SK-N-MC (cell line): Measurements from ENCODE around the gene AAMP.
"Not testable (repeated sequence)": the region's sequence is repeated elsewhere in the genome, so short reads cannot be mapped to it uniquely, and the experiment has no call there.

Experiments used
- DNase-seq: peaks from one replicate; pipeline ENCODE4 v3.0.0-alpha.2; 2011; ENCODE audit warnings: low read depth, low spot score
- H3K27ac ChIP-seq: fragments of 200-600 bp; sonication (generic); 2 replicates; pipeline ENCODE4 v1.5.1; 2016; ENCODE audit warnings: mixed run types
- H3K36me3 ChIP-seq: fragments of 200-600 bp; sonication (generic); 2 replicates; pipeline ENCODE4 v1.6.1; 2017; ENCODE audit warnings: antibody characterized with exemption, low read length, mixed read lengths; ENCODE audit not compliant: insufficient read depth
- H3K4me3 ChIP-seq: fragments of 200-600 bp; sonication (generic); 2 replicates; pipeline ENCODE4 v1.5.1; 2016
- H3K9ac ChIP-seq: fragments of 200-600 bp; sonication (generic); 2 replicates; pipeline ENCODE4 v1.8.0; 2017; ENCODE audit warnings: mixed run types, mixed read lengths; ENCODE audit not compliant: insufficient read length
- H3K9me3 ChIP-seq: fragments of 200-600 bp; sonication (generic); 2 replicates; pipeline ENCODE4 v1.6.1; 2017; ENCODE audit warnings: low read depth, mild to moderate bottlenecking, antibody characterized with exemption, low read length, moderate library complexity, mixed read lengths
- EZH2 ChIP-seq: fragments of 200-600 bp; sonication (generic); IDR thresholded peaks from one replicate; pipeline ENCODE4 v1.6.1; 2017; ENCODE audit warnings: antibody characterized with exemption
- FOXP2 ChIP-seq: optimal IDR thresholded peaks from 2 replicates; pipeline ENCODE3; 2011; ENCODE audit warnings: mild to moderate bottlenecking, moderate library complexity; ENCODE audit not compliant: insufficient read depth; ENCODE audit errors: extremely low read length, control extremely low read depth
- POLR2AphosphoS5 ChIP-seq: IDR thresholded peaks from 2 replicates; pipeline ENCODE4 v1.6.1; 2012; ENCODE audit warnings: mild to moderate bottlenecking, low read depth, low read length, borderline replicate concordance

AAMP gene

DNA sequence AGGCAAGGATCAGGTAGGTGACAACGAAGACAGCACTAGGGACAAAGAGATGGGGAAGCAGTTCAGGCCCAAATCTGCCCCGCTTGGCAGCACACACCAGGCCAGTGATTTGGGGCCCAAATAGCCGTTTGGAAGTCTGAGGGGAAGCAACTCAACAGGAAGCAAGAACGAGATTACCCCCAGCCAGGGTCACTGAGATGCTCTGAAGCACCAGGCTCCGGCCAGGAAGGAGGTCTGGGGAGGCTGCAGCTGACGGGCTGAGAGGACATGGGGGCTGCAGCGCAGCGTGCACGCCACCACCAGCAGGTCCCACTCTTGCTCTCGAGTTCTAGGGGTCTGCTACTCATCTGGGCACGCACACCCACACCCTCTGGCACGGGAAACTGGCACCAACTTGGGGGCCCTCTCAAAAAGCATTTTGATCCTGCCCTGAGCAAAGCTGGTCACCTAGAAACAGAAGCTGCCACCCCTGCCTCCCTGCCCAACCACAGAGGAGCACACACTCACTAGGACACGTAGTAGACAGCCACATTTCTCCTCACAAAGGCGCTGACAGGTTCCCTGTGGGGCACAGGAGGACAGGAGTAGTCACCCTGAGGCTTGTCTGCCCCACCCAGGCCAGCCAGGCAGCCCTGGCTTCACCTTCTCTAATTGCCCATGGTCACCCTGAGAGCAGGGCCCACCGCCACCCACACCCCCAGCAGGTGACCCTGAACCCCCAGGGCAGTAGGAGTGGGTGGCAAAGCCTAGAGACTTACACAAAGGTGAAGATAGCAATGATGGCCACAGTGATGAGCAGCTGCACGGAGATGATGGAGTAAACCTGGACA is 8.8 kb upstream of the AAMP start:
- TF ChIP-seq EZH2 (no peak), POLR2AphosphoS5 (no peak), FOXP2 (no peak)
- peaks cover 25% of the 10 kb centered on the region; the same call in 1 of the 2 replicates for H3K36me3 ChIP-seq

DNA sequence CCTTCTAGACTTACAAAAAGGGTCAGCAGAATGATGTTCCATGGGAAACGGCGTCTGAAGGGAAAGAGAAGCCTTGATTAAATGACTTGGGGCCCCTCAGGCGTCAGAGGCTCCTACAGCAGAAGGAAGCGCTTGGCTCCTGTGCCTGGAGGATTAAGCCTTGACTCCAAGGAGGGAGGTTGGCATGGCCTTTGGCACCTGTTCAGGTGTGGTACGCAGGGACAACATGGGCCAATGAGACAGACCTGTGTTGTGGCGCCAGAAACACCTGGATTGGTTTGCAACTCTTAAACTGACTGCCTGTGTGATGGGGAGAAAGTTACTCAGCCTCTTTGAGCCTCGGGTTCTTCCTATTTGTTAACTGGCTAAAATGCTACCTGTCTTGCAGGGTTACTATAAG is 8.0 kb upstream of the AAMP start:
- no peak for TF ChIP-seq EZH2
- TF ChIP-seq POLR2AphosphoS5 = no peak
- TF ChIP-seq FOXP2 = no peak
- DNase-seq = no peak
- H3K27ac ChIP-seq = no peak overlapping the region
- no peak overlapping the region for H3K4me3 ChIP-seq
- H3K36me3 ChIP-seq = peaks cover 27% of the 10 kb centered on the region; the same call in 1 of the 2 replicates
- no peak overlapping the region for H3K9ac ChIP-seq
- H3K9me3 ChIP-seq = no peaks in the 10 kb centered on the region

More for the DNA sequence above, 8.8 kb upstream of the AAMP start:
- Histone ChIP-seq H3K9ac (no peak overlapping the region), H3K27ac (no peak overlapping the region), H3K4me3 (no peak overlapping the region), H3K9me3 (no peaks in the 10 kb centered on the region)
- no peak for DNase-seq

DNA sequence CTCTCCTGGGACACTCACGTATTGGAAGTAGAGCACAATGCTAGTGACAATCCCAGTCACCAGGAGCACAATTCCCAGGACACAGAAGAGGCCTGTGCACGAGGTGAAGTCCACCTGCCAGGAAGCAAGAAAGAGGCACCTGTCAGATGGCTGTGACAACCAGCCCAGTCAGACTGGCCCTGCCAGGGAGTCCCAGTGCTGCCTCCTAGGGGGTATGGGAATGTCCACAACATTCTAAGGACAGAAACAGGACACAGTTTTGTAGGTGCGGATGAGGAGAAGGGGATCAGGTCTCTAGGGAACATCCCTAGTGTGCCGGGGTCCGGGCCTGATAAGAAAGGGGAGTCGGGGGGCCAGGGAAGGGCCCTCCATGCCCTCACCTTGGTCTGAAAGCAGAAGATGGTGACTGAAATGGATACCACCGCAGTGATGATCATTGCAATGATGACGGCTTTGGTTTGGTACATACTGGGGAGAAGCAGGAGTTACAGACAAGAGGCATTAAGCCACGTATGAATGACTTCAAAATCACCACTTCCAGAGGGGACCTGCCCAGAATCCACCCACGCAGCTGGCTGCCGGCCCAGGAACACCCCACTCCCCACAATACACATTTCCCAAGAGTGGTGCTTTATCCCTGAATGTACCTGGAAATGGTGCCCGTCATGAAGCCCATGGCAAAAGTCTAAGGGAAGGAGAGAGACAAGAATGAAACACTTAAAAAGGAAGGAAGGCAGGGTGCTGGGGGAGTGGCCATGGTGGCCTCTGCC is 7.2 kb upstream of the AAMP start:
- no peak for TF ChIP-seq POLR2AphosphoS5
- no peak for TF ChIP-seq EZH2
- TF ChIP-seq FOXP2 = no peak
- no peak overlapping the region for H3K4me3 ChIP-seq
- no peak for DNase-seq
- no peak overlapping the region for H3K27ac ChIP-seq
- H3K36me3 ChIP-seq = peaks cover 27% of the 10 kb centered on the region; the same call in 1 of the 2 replicates
- H3K9me3 ChIP-seq = no peaks in the 10 kb centered on the region
- H3K9ac ChIP-seq = no peak overlapping the region

DNA sequence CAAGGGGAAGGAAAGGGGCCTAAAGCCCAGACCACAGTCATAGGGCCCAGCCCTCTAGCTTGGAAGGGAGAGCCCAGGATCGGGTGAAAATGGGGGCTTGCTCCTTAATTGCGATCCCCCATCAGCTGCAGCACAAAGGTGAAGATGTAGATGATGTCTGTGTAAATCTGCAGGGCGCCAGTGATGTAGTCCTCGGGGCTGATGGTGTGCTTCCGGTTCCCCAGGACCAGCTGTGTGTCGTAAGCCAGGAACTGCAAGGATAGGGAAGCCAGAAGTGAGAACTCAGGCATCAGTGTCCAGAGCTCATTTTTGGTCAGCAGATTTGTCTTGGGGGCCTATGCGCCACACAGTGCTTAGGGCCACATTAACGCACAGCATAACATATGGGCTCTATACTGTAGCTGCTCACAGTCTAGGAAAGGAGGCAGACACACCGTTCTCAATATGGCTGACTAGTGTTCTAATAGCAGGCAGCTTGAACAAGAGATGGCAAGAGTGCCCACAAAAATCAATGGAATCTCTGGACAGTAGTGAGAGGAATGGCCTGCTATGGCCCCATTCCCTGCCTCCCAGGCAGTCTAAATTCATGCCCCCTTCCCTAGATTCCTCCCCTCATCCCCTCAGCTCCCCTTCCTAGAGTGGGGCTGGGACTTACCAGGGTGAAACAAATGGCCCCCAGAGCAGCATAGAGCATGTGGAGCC is 5.6 kb upstream of the AAMP start:
- Histone ChIP-seq H3K9ac (no peak overlapping the region), H3K36me3 (peaks cover 27% of the 10 kb centered on the region; the same call in 1 of the 2 replicates), H3K27ac (no peak overlapping the region), H3K9me3 (no peaks in the 10 kb centered on the region), H3K4me3 (no peak overlapping the region)
- no peak for DNase-seq
- TF ChIP-seq FOXP2 = no peak

- TF ChIP-seq POLR2AphosphoS5 (no peak), EZH2 (no peak), FOXP2 (no peak)
- no peak overlapping the region for H3K9ac ChIP-seq
- no peak overlapping the region for H3K27ac ChIP-seq
- peaks cover 27% of the 10 kb centered on the region; the same call in 1 of the 2 replicates for H3K36me3 ChIP-seq
- H3K9me3 ChIP-seq = no peaks in the 10 kb centered on the region
- no peak for DNase-seq
- H3K4me3 ChIP-seq = no peak overlapping the region
Observed at GRCh38 chr2:218274586-218274985, 4.6 kb upstream of the AAMP start.

GRCh38 chr2:218273908-218274249 is 3.9 kb upstream of the AAMP start:
- Histone ChIP-seq H3K9me3 (no peaks in the 10 kb centered on the region), H3K9ac (no peak overlapping the region), H3K4me3 (no peak overlapping the region), H3K36me3 (peaks cover 27% of the 10 kb centered on the region; the same call in 1 of the 2 replicates), H3K27ac (no peak overlapping the region)
- no peak for DNase-seq
- TF ChIP-seq FOXP2 (no peak), EZH2 (no peak), POLR2AphosphoS5 (no peak)

- not testable (repeated sequence) for H3K27ac ChIP-seq, H3K9ac ChIP-seq, DNase-seq, H3K9me3 ChIP-seq
- peak overlapping the region; percentile 56; the same call in 1 of the 2 replicates for H3K4me3 ChIP-seq
- peaks cover 27% of the 10 kb centered on the region; the same call in 1 of the 2 replicates for H3K36me3 ChIP-seq
Observed at GRCh38 chr2:218273214-218273907, 3.4 kb upstream of the AAMP start.

- Histone ChIP-seq H3K9ac (no peak overlapping the region), H3K27ac (no peak overlapping the region), H3K9me3 (no peaks in the 10 kb centered on the region), H3K4me3 (peak overlapping the region; percentile 56; the same call in 1 of the 2 replicates), H3K36me3 (peaks cover 27% of the 10 kb centered on the region; the same call in 1 of the 2 replicates)
- peak; percentile 87 for DNase-seq
- no peak for TF ChIP-seq FOXP2
- TF ChIP-seq POLR2AphosphoS5 = peak; percentile 49
Observed at GRCh38 chr2:218272531-218273212, 2.7 kb upstream of the AAMP start.
